ENCODE data around the gene RMI2.
A peak's percentile ranks its signal among the peaks of the same experiment; 100 is the strongest.

RMI2 gene

GRCh38 chr16:11309895-11310633, 35.2 kb upstream of the RMI2 start:
- DNase-seq (ENCODE audit: low spot score) = no peak

DNA sequence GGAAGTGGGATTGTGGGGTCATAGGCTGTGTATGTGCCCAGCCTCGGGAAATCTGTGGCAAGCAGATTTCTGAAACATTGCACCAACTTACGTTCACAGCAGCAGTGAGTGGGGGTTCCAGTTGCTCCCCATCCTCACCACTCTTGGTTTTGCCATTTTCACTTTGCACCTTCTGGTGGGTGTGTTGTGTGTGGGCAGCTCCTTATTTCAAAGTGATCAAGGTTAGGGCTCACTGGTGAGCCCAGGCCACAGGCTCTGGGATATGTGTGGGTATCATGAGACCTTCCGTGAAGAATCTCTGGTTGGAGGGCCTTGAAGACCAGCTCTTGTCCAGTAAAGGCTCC, 34.7 kb upstream of the RMI2 start:
- DNase-seq (ENCODE audit: low spot score) = no peak

GRCh38 chr16:11310997-11311561, 34.2 kb upstream of the RMI2 start:
- DNase-seq (ENCODE audit: low spot score) = no peak

GRCh38 chr16:11312718-11313492, 32.4 kb upstream of the RMI2 start:
- no peak for DNase-seq (ENCODE audit: low spot score)

- no peak for DNase-seq (ENCODE audit: low spot score)
Observed at GRCh38 chr16:11313493-11314308, 31.6 kb upstream of the RMI2 start.

GRCh38 chr16:11314309-11314894, 30.9 kb upstream of the RMI2 start:
- DNase-seq (ENCODE audit: low spot score) = no peak

DNA sequence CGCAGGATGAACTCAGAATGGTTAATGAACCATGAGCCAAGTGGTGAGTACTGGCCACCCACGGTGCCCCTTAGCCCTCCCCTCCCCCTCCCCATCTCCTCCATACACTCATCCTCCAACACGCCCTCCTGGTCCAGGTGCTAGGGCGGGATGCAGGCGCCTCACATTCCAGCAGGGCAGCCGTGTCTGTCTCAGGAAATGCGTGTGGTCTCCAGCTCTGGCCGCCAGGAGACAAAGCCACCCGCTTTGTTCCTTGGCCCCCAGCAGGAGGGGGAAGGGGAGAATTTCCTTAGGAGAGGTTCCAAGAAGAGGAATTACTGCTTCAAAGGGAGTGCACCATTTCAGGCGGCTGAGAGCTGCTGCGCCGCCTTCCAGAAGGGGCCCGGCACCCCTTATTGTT, 29.7 kb upstream of the RMI2 start:
- no peak for DNase-seq (ENCODE audit: low spot score)

GRCh38 chr16:11316331-11317015, 28.8 kb upstream of the RMI2 start:
- no peak for DNase-seq (ENCODE audit: low spot score)

DNA sequence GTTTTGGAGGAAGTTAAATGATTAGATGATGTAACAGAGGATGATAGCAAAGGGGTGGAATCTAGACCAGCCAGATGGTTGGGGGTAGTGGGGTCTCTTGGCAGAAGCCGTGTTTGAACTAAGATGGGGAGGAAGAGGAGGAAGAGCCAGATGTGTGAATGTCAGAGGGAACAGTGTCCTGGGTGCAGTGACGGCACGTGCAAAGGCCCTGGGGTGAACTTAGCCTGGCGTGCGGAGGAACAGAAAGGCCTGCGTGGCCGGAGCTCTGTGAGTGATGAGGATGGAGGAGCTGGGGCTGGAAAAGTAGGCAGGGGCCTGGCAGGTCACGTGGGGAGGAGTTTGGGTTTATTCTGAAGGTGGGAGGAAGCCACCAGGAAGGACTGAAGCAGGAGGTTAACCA, 26.4 kb upstream of the RMI2 start:
- DNase-seq (ENCODE audit: low spot score) = no peak

- DNase-seq (ENCODE audit: low spot score) = no peak
Observed at GRCh38 chr16:11319529-11320146, 25.6 kb upstream of the RMI2 start.

GRCh38 chr16:11320170-11320569, 25.1 kb upstream of the RMI2 start:
- no peak for DNase-seq (ENCODE audit: low spot score)

DNA sequence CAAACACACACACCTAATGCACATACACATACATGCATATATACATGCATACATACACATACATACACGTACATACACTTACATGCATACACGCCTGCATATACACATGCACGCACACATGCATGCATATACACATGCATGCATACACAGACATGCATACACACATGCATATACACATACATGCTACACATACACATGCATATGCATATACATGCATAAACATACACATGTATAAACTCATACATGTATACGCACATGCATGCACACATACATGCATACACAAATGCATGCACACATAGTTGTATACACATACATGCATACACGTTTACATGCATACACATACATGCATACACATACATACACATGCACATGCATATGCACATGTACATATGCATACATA, 23.6 kb upstream of the RMI2 start:
- DNase-seq (ENCODE audit: low spot score) = no peak

DNA sequence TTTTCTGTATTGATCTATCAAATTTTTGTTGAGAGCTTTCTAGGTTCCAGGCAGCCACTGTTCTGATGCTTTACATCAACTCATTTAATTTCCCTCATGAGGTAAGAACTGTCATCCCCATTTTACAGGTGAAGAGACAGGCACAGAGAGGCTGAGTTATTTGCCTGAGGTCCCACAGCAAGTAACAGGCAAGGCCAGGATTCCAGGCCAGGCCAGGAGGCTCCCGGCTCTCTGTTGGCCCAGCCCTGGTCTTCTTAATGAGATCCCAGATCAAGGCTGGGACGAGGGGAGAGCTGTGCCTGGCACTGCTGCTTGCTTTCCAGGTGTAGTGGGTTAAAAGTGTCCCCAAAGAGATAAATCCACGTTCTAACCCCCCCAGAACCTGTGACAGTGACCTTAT, 22.4 kb upstream of the RMI2 start:
- DNase-seq (ENCODE audit: low spot score) = no peak

DNA sequence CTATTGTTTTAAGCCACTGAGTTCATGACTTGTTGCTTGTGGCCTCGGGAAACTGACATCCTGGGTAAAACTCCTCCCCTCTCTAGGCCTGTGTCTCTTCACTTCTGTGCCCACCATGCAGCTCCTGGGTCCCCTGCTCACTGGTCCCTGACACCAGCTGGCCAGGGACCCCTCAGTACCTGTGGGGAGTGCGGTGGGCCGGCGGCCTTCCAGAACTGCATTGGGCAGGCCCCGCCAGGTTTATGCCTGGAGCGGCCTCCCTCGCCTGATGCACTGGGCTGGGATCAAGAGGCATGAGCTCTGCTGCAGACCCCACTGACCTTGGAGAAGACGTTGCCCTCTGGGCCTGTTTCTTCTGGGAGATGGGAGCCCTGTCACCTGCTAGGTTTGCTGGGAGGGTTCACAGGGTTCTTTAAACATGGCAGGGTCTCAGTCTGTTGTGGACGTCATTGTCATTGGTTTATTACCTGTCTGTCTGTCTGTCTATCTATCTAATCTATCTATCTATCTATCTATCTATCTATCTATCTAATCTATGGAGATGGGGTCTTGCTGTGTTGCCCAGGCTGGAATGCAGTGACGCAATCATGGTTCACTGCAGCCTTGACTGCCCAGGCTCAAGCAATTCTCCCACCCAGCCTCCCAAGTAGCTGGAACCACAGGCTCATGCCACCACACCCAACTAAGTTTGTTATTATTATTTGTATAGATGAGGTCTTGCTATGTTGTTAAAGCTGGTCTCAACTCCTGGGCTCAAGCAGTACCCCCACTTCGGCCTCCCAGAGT, 21.5 kb upstream of the RMI2 start:
- DNase-seq (ENCODE audit: low spot score) = no peak

- DNase-seq (ENCODE audit: low spot score) = no peak
Observed at GRCh38 chr16:11325404-11326083, 19.7 kb upstream of the RMI2 start.

GRCh38 chr16:11326084-11326736, 19.0 kb upstream of the RMI2 start:
- peak; percentile 47 for DNase-seq (ENCODE audit: low spot score)

- no peak for DNase-seq (ENCODE audit: low spot score)
Observed at GRCh38 chr16:11326737-11327276, 18.5 kb upstream of the RMI2 start.

- no peak for DNase-seq (ENCODE audit: low spot score)
Observed at GRCh38 chr16:11327277-11328171, 17.7 kb upstream of the RMI2 start.

Data from AG20443 (cell line).